NT2/D1 (cell line): ENCODE measurements around the gene SGPP2.

Experiments used
- DNase-seq: peaks from one replicate; pipeline ENCODE4 v3.0.0-alpha.2; 2011; ENCODE audit warnings: low read depth, low spot score
- H3K27me3 ChIP-seq: 2 replicates; pipeline ENCODE4 v1.6.0; 2011; ENCODE audit warnings: mild to moderate bottlenecking; ENCODE audit not compliant: insufficient read length, insufficient read depth
- H3K36me3 ChIP-seq: 2 replicates; pipeline ENCODE4 v1.6.1; 2011; ENCODE audit warnings: mild to moderate bottlenecking, low read length, mixed read lengths; ENCODE audit not compliant: insufficient read depth, insufficient read length
- H3K4me1 ChIP-seq: 2 replicates; pipeline ENCODE4 v1.5.1; 2011; ENCODE audit not compliant: insufficient read depth, insufficient read length
- H3K4me3 ChIP-seq: 2 replicates; pipeline ENCODE4 v1.5.1; 2011; ENCODE audit warnings: low read depth; ENCODE audit not compliant: insufficient read length
- H3K9ac ChIP-seq: 2 replicates; pipeline ENCODE4 v1.6.0; 2011; ENCODE audit warnings: low read depth; ENCODE audit not compliant: insufficient read length
- H3K9me3 ChIP-seq: 2 replicates; pipeline ENCODE4 v1.5.1; 2011; ENCODE audit warnings: mild to moderate bottlenecking, low read length; ENCODE audit not compliant: insufficient read depth
- SUZ12 ChIP-seq: IDR thresholded peaks from 2 replicates; pipeline ENCODE4 v1.6.1; 2011; ENCODE audit not compliant: insufficient read length, insufficient read depth; ENCODE audit errors: extremely low read depth
- YY1 ChIP-seq: IDR thresholded peaks from 2 replicates; pipeline ENCODE4 v1.6.1; 2011; ENCODE audit not compliant: insufficient read length, insufficient read depth
- ZNF274 ChIP-seq: IDR thresholded peaks from 2 replicates; pipeline ENCODE4 v1.6.1; 2011; ENCODE audit warnings: mild to moderate bottlenecking, low read depth, low read length

The SGPP2 gene

GRCh38 chr2:222451224-222451674 is 26.9 kb downstream of the SGPP2 start:
- no peak for TF ChIP-seq SUZ12
- TF ChIP-seq ZNF274: no peak
- no peak for TF ChIP-seq YY1
- no peaks in the 10 kb centered on the region for H3K36me3 ChIP-seq
- no peak for DNase-seq
- H3K4me1 ChIP-seq: no peaks in the 10 kb centered on the region
- H3K4me3 ChIP-seq: no peak overlapping the region
- no peak overlapping the region for H3K9ac ChIP-seq
- H3K27me3 ChIP-seq: no peaks in the 10 kb centered on the region
- no peaks in the 10 kb centered on the region for H3K9me3 ChIP-seq

- DNase-seq: no peak
- Histone ChIP-seq H3K9me3 (no peaks in the 10 kb centered on the region), H3K27me3 (no peaks in the 10 kb centered on the region), H3K4me3 (no peak overlapping the region), H3K36me3 (no peaks in the 10 kb centered on the region), H3K9ac (no peak overlapping the region), H3K4me1 (no peaks in the 10 kb centered on the region)
- TF ChIP-seq ZNF274: no peak
- TF ChIP-seq YY1: no peak
- no peak for TF ChIP-seq SUZ12
Measured at GRCh38 chr2:222452422-222452950, 28.1 kb downstream of the SGPP2 start.

- DNase-seq: no peak
- Histone ChIP-seq H3K4me3 (no peak overlapping the region), H3K9ac (no peak overlapping the region), H3K27me3 (no peaks in the 10 kb centered on the region), H3K4me1 (no peaks in the 10 kb centered on the region), H3K9me3 (peaks cover 7% of the 10 kb centered on the region; the same call in 1 of the 2 replicates), H3K36me3 (no peaks in the 10 kb centered on the region)
- TF ChIP-seq YY1 (no peak), ZNF274 (no peak), SUZ12 (no peak)
Measured at GRCh38 chr2:222456479-222457077, 32.2 kb downstream of the SGPP2 start.

- Histone ChIP-seq H3K36me3 (no peaks in the 10 kb centered on the region), H3K4me1 (no peaks in the 10 kb centered on the region), H3K9me3 (peaks cover 19% of the 10 kb centered on the region; the same call in 1 of the 2 replicates), H3K9ac (no peak overlapping the region), H3K4me3 (no peak overlapping the region), H3K27me3 (no peaks in the 10 kb centered on the region)
- TF ChIP-seq YY1 (no peak), SUZ12 (no peak), ZNF274 (no peak)
- DNase-seq: no peak
Measured at GRCh38 chr2:222459983-222460382, 35.6 kb downstream of the SGPP2 start.

- no peak for DNase-seq
- Histone ChIP-seq H3K4me3 (no peak overlapping the region), H3K4me1 (peaks cover 5% of the 10 kb centered on the region), H3K9ac (no peak overlapping the region), H3K9me3 (peaks cover 15% of the 10 kb centered on the region; the same call in 1 of the 2 replicates), H3K36me3 (no peaks in the 10 kb centered on the region), H3K27me3 (peaks cover 3% of the 10 kb centered on the region)
- no peak for TF ChIP-seq YY1
- no peak for TF ChIP-seq SUZ12
- TF ChIP-seq ZNF274: no peak
Measured at GRCh38 chr2:222465746-222466145, 41.4 kb downstream of the SGPP2 start.

DNA sequence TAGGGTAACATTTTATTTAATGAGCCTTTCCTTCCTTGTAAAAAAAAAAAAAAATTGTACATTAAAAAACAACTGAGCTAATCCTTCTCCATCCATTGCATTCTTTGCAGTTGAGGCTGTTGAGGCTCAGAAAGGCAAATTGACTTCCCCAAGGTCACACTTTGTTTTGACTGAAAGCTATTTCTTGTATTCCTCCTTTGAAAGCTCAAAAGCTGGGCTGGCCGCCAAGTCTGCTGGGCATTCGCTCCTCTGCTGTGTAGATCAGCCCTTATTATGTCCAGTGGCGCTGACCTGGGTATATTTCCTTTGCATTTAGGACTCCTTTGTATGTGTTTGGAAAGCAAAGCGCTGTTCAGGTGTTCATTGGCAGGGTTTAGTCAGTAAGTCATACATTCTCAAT is 44.0 kb downstream of the SGPP2 start:
- no peaks in the 10 kb centered on the region for H3K36me3 ChIP-seq
- no peak for DNase-seq
- no peak for TF ChIP-seq SUZ12
- no peak for TF ChIP-seq YY1
- no peak for TF ChIP-seq ZNF274
- H3K4me3 ChIP-seq: no peak overlapping the region
- H3K9me3 ChIP-seq: peaks cover 9% of the 10 kb centered on the region; the same call in 1 of the 2 replicates
- no peak overlapping the region for H3K9ac ChIP-seq
- H3K4me1 ChIP-seq: peaks cover 5% of the 10 kb centered on the region
- peaks cover 3% of the 10 kb centered on the region for H3K27me3 ChIP-seq

DNA sequence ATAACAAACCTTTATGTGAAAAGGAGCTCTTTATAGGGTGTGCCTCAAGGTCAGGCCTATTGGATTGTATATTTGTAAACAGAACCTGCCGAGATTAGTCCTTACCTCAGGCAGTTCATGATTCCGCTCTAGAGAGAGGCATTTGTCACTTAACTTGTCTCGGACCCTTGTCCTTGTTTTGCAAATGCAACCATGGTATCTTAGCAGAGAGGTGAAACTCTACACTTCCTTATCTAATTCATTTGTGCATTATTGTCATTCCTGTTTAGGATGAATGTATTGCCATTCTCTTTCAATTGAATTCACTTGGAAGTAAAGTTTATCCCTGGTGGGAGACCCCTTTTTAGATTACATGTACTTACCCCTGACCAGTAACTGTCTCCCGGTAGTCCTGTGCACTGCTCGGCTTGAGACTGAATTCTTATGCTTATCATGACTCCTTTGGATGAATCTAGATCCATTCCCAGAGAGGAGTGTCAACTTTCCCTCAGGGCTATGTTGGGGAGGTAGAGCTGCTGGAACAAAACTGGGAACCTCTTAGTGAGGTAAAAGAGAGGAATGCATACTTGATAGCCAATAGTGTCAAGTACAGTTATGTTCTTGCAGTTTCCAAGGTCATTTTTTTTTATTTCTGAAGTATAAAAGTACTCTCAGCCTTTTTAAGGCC is 46.6 kb downstream of the SGPP2 start:
- peaks cover 10% of the 10 kb centered on the region for H3K27me3 ChIP-seq
- H3K9me3 ChIP-seq: peaks cover 19% of the 10 kb centered on the region
- H3K4me3 ChIP-seq: no peak overlapping the region
- H3K36me3 ChIP-seq: no peaks in the 10 kb centered on the region
- H3K4me1 ChIP-seq: peaks cover 5% of the 10 kb centered on the region
- TF ChIP-seq ZNF274: no peak
- TF ChIP-seq YY1: no peak
- TF ChIP-seq SUZ12: no peak
- no peak overlapping the region for H3K9ac ChIP-seq
- peak; percentile 69 for DNase-seq
